GM21576 (cell line): ENCODE measurements around the gene ARID1B.
"Not testable (repeated sequence)": the region's sequence is repeated elsewhere in the genome, so short reads cannot be mapped to it uniquely, and the experiment has no call there.

ENCODE experiments used
- ATAC-seq: cut with Tn5 transposase; IDR thresholded peaks from one replicate; pipeline ENCODE4 v1.9.1; 2021; ENCODE audit warnings: mild to moderate bottlenecking, moderate library complexity; ENCODE audit not compliant: unreplicated experiment

The ARID1B gene

DNA sequence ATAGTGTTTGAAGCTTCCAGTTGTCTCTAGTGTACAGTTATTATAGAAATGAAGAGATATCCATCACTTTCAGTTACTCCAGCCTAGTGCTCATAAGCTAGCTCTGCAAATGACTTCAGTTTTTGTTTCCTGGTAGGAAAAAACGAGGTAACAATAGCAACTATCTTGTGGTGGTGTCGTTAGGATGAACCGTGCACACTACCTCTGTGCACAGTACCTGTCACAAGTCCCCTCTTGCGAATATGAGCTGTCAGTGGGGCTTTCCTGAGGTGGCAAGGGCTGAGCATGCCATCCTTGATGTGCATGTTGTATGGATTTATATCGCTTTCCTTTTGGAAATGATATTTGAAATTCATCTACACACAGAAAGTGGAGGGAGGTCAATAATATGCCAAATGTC lies 151.8 kb downstream of the ARID1B start:
- no peak for ATAC-seq

DNA sequence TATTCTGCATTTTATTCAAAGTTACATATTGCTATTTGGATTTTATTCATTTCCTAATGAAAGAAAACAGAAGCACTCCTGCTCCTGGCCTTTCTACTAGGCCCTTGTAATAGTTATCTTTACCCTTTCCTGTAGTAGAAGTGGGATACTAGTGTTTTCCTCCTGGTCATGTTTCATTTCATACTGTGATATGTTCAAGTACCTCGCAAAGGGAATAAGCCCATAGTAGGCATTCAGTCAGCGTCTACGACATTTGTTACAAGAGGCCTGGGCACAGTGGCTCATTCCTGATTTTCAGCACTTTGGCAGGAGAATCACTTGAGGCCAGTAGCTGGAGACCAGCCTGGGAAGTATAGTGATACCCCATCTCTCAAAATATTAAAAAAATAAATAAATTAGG lies 154.1 kb downstream of the ARID1B start:
- no peak for ATAC-seq

DNA sequence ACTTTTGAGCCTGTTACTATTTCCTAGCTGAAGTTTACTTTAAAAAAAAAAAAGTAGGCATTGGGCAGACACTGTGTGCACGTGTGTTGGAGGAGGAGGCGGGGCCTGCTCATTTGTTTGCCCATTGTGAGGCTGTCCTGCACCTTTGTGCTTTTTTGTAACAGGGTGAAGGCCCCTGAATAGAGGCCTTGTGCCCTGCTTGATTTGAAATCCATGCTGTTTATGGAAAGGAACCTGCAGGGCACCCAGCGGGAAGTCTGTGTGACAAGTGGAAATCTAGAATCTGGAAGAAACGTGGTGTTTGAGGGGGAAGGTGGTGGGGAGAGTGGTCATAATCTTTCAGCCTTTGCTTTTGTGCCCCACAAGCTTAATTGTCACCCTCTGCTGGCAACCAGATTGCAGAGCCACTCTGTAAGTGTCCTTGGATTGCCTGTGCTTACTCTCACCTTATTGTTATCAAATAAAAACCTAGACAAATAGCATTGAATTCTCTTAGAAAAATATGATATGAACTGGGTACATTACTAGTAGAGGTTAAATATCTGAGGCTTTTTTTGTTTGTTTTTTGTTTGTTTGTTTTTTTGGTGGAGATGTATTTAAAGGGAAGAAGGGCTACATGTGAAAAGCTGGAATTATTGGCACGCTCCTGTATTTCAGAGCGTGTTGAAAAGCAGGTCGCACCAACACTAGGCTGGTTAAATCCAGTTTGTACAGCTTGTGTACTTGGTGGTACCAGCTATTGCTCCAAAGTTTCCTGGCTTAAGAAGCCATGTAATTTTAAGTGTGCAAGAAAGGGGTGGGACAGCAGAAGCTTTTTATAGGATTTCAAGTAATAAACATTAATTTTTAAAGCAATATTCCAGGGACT lies 156.3 kb downstream of the ARID1B start:
- ATAC-seq = no peak

DNA sequence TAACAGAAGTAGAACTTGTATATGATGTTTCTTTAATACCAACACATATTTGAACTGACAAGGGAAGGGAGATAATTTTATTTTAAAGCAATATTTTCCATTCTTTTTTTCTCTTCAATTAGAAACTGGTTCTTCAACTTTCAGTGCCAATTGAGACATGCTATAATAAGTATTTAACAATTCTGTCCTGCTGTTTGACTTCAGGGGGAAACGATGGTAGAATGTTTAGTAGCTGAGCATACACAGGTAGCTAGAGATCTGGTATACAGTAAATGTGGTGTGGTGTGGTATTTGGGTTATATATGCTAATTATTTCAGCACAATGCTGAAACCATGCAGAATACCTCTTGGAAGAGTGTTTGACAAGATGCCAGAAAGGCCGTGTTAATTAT lies 156.9 kb downstream of the ARID1B start:
- ATAC-seq = no peak

DNA sequence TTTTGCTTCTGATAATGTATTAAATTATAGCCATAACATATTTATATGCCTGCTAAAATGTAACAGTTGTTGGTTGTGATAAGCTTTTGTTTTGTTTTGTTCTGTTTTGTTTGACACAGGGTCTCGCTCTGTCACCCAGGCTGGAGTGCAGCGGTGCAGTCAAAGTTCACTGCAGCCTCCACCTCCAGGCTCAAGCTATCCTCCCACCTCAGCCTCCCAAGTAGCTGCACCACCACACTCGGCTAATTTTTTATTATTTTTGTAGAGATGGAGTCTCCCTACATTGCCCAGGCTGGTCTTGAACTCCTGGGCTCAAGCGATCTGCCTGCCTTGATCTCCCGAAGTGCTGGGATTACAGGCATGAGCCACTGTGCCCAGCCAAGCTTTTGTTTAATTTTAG lies 157.8 kb downstream of the ARID1B start:
- ATAC-seq = no peak

DNA sequence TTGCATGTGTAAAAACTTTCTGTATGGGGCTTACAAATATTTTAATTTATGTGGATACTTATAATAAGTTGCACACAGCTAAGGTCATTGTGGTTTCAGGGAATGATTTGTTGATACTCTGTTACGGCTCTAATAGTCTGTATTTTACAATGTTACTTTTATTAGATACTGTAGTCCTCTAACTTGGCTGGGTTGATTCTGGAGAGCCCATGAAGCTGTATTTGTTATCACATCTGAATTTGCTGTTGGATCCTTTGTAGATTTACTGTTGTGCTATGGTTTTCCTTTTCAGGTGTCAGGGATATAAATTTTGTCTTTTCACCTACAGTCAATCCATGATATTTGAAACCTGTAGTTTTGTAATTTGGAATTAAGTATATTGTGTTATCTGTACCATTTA lies 161.0 kb downstream of the ARID1B start:
- ATAC-seq = no peak

DNA sequence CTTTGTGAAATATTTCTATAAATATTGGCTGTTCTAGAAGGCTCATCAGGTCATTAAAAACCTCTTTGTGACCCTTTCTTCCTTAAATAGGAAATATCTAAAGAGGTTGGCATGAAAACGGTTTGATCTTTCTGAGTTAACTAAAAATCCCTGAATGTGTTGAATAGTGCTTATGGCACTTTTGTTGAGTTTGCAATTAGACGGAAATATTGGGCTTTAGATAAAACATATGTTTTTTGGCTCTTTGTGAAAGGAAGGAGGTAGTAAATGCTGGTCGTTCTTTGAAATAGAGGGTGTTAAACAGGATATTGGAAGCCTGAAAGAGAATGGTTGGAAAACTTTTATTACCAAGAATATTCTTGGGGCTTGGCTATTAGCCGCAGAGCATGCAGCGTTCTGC lies 163.0 kb downstream of the ARID1B start:
- ATAC-seq = no peak

DNA sequence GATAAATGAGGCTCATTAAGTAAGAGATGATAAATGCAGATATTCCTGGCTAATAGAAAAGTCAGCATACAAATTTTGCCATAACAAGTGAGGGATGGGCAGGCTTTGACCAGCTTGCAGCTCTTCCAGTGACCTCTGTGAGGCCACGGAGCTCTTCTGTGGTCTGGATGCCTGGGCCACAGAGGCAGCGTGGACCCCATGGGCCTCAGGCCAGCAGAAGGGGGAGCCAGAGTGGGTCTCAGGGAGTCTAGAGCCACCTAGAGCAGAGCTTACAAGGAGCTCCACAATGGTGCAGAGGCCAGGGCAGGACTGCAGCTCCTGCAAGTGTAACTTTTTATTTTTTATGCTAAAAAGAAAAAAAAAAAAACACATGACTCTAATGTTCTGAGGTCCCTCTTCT lies 165.1 kb downstream of the ARID1B start:
- ATAC-seq = no peak

DNA sequence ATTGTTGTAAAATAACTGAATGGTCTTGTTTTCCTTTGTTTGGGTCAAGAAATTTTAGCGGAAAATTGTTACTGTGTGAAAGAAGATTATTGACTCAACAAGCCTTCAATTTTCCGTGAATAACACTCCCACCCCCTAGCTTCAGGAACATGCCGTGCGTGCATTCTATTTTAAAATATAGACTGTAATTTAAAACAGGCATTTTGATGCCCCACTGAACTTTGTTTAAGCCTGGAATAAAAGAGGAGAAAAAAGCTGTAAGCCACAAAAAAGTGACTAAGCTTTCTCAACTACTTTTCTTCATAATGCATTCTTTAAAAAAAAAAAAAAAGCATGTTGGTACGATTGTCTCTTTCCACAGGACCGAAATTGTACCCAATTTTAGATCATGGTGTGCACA lies 166.0 kb downstream of the ARID1B start:
- ATAC-seq = no peak

DNA sequence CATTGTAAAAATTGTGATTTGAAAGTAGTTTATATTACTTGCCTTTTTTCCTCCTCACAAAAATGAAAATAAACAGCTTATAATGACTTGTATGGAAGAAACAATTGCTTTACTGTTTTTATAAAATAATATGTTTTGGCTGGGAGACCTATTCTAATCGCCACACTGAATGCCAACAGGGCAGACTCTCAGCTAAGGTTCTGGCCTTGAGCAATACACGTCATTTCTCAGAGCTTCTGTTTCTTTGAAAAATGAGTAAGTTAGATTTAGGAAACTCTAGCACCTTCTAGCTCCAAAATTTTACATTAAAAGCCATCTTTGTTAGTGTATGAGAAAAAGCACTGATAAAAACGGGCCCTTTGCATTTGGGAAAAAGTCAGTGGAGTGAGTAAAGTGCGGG lies 166.6 kb downstream of the ARID1B start:
- ATAC-seq = no peak

DNA sequence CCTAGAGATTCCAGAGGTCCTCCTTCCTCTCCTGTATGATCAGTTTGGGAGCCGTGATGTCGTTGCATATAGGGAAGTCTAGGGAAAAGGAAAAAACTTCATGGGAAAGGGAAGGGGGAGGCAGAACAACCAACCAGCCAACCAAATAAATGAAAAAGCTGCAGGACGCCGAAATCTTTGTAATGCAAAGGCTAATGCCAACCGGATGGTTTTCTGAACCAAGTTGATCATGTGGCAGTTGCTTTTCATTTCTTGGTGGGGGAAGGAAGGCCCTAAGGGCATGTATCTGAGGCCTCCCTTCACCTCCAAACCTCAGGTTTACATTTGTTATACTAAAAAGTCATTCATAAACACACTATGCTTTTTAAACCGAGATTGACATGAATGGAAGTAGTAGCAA lies 167.2 kb downstream of the ARID1B start:
- ATAC-seq = no peak

DNA sequence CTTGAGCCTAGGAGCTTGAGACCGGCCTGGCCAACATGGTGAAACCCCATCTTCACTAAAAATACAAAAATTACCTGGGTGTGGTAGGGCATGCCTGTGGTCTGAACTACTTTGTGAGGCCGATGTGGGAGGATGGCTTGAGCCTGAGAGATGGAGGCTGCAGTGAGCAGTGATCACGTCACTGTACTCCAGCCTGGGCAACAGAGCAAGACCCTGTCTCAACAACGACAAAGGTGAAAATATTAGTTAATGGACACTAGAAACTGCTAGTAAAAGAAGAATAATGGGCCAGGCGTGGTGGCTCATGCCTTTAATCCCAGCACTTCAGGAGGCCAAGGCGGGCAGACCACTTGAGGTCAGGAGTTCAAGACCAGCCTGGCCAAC lies 168.6 kb downstream of the ARID1B start:
- not testable (repeated sequence) for ATAC-seq

DNA sequence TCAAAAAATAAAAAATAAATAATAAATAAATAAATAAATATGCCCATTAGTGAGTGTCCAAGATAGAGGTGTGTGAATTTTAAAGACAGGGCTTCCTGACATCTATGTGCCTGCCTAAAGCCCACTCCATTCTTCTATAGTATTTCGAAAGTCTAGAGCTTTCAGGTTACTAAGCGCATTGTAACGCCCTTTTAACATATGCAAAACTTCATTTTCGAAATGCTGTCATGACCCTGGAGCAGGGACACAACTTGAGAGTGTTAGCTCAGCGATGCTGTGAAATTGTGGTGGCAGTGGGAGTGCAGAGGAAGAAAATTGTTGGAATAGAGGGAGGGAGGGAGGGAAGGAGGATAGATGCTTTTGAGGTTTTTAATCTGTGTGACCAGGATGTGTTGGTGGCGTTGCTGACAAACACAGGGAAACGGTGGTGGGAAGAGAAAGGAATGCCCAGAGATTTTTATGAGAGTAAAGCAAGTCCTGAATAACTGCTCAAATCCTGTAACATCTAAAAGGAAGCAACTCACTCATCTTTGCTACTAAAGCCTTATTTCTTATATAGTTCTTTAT lies 169.3 kb downstream of the ARID1B start:
- no peak for ATAC-seq

DNA sequence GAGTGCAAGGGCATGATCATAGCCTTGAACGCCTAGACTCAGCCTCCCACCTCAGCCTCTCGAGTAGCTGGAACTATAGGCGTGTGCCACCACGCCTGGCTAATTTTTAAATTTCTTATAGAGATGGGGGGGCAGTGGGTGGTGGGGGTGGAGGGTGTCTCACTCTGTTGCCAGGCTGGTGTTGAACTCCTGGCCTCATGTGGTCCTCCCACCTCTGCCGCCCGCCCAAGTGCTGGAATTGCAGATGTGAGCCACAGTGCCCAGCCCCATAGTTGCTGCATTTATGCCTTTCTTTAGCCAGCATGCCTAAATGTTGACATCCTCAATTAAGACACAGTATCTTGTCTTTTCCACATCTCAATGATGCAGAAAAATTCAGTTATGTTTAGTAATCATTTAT lies 171.1 kb downstream of the ARID1B start:
- no peak for ATAC-seq

DNA sequence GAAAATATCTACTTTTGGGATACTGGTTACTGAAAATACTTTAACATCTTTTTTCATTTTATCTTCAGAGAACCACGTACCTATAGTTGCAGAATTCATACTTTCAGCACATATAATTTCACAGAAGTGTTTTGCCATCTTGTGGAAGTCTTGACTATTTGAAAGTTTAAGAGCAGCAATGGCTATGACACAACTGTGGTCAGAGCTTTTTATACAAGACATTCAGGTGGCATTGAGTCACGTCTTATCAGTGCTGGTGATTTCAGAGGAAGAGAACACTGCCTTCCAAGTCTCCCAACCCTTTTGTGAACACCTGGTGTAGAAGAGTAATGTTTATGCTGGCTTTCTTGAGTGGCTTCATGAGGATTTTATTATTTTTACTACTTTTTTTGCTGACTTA lies 171.6 kb downstream of the ARID1B start:
- no peak for ATAC-seq

DNA sequence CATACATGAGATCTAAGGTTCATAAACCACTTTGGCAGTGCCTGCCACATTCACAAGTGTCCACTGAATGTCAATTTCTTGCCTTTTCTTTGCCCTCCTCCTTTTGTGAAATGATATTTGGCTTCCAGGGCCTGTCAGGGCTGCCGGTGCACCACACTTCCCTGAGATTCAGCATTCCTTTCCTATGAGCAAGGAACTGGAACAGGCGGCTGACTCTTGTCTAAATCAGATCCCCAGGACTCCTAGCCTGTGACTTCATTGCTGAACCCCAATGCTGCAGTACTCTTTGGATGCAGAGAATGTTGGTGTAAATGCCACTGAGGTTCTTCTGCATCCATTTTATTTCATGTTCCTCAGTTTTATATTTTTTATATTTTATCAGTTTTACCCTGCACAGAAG lies 172.2 kb downstream of the ARID1B start:
- no peak for ATAC-seq

DNA sequence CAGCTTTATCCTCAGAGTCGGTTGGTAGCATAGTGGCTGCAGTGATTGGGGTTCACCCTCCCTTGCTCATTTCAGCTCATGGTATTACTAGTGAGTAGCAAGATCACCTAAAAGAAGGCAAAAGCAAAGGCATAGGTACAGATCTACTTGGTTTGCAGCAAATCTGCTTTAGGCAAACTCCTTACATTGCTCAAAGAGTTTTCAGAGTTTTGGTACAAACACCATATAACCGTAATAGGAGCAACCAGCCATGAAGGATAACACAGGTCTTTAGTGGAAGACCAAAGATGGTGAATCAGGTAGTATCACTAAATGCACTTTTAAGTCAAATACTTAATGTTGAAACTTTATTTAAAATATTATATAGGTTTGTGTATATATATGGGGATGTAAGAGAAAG lies 172.9 kb downstream of the ARID1B start:
- ATAC-seq = no peak

DNA sequence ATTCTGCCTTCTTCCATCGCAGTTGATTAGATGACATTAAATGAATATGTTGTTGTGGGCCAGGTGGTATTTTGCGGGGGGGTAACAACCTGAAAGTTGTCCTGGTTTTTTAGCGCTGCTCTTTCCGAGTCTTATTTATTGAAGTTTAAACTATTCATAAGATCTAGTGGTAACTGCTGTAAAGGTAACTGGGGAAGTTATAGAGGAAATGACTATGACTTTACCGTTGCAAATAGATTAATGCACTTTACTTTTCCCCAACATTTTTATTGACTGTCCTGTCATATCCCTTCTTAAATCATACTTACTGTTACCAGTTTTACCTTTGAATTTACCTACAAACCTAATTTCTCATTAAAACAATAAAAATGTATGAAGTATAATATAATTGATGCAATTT lies 173.4 kb downstream of the ARID1B start:
- ATAC-seq = no peak

DNA sequence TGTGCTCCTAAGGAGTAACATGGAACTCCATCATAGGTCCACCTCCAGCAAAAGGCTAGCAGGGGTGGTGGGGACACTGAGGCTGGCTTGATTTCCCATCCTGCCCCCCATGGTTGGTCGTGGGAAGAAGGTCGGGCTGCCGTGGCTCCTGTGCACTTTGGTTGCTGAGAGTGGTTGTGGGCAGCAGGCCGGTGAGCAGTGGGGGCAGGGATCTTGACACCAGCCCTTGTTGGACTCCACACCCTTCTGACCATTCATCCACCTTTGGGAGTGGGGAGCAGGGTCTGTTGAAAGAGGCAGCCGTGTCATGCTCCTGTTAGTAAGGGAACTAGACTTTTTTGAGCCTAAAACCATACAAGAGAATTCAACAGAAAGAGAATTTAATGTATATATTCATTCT lies 175.2 kb downstream of the ARID1B start:
- ATAC-seq = no peak

DNA sequence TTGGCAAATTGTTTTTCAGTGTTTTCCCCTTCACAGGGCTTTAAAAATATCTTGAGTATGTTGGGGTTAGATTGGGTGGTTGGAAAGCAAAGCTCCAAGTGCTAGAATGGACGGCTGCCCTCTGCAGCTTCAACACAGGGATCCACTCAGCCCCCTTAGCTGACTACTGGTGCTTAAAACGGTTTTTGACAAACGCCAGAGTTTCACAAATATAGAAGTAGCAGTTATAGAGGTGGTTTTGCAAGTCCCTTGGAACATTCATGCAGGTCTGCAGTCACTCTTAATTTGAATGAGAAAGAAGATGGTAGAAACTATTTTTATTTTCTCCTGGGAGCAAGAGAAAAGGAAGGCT lies 175.9 kb downstream of the ARID1B start:
- no peak for ATAC-seq

DNA sequence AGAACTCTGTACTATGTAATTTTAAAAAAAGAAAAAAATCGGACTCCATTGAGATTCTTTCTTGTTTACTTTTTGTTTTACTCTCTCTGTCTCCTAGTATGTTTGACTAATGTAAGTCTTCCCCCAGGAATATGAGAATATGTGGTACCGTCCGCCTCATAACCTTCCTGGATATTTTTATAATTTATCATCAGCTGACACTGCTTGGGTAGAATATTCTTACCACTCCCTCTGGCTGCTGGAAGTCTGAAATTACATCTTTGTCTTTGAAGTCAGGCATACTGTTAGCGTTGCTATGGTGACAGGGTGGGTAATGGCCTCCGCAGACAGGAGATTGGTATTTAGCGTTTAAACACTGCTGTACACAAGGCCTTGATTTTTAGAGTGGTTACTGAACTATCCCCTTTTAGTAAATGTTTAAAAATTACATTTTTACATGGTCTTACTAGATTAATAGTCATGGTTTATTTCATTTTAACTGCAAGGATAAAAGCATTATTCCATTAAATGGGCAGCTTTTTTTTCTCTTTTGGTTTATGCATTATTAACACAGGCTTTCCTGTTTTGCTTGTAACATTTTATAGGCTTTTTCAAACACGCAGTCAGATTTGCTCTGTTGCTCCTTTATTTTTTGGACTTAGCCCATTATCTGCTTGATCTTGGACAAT lies 176.4 kb downstream of the ARID1B start:
- no peak for ATAC-seq

DNA sequence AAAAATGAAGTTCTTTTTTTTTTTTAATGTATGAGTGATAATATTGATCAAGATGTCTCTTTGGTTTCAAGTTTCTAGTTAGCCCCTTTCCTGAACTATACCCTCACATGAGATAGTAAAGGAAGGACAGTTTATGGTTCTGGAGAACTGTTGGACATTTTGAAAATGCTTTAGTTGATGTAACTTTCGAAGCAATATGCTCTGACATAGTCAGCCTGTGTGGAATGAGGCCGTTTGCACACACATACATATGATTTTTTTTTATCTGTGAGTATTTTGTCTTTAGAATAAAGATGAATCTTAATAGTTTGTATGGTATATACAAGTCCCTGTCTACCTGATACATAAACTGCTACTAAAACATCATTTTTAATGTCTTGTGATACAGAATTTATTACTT lies 177.0 kb downstream of the ARID1B start:
- ATAC-seq = no peak
